PC-3 (cell line): Measurements from ENCODE around the gene GPR68. TPM values are rescaled to one million over a fixed set of nuclear protein-coding genes. Genes with fewer than 3 reads are reported as not detected.

Experiments
- ATAC-seq: fragments of 200-7000 bp; cut with Tn5 transposase; 2 replicates; pipeline ENCODE4 v1.9.1; 2020; ENCODE audit warnings: mild to moderate bottlenecking, moderate library complexity
- BruUV-seq: library from RNA; stranded (reverse); fragments of 400-500 nt; replicated peaks from 2 replicates; lab custom pipeline; 2021; lab: Mats Ljungman, UMichigan
- CTCF ChIA-PET: fragments of 300-600 bp; sonication (Branson Sonifier 250); formaldehyde crosslinking; loops from one replicate; lab custom pipeline; 2022; ENCODE audit warnings: antibody characterized with exemption; lab: Charles Lee
- POLR2A ChIA-PET: fragments of 300-600 bp; sonication (Branson Sonifier 250); formaldehyde crosslinking; loops from one replicate; lab custom pipeline; 2022; ENCODE audit warnings: antibody characterized with exemption; ENCODE audit not compliant: unreplicated experiment; lab: Charles Lee
- DNase-seq: peaks from one replicate; pipeline ENCODE4 v3.0.0-alpha.2; 2015
- H2AFZ ChIP-seq: fragments of 300-600 bp; sonication (generic); 2 replicates; pipeline ENCODE4 v1.6.0; 2016; ENCODE audit warnings: antibody characterized with exemption, low read length
- H3F3A ChIP-seq: fragments of 300-600 bp; sonication (generic); one replicate; pipeline ENCODE4 v1.6.0; 2017; ENCODE audit warnings: antibody characterized with exemption, low read length, control low read depth, mild to moderate bottlenecking; ENCODE audit not compliant: unreplicated experiment
- H3K27ac ChIP-seq: fragments of 300-600 bp; sonication (generic); 2 replicates; pipeline ENCODE4 v1.5.1; 2016; ENCODE audit warnings: mild to moderate bottlenecking, low read length
- H3K27me3 ChIP-seq: fragments of 300-600 bp; sonication (generic); 2 replicates; pipeline ENCODE4 v1.6.1; 2016; ENCODE audit warnings: low read length, mixed read lengths
- H3K36me3 ChIP-seq: fragments of 300-600 bp; sonication (generic); 2 replicates; pipeline ENCODE4 v1.6.1; 2016; ENCODE audit warnings: low read depth, mixed run types, low read length, mixed read lengths
- H3K4me1 ChIP-seq: fragments of 300-600 bp; sonication (generic); 2 replicates; pipeline ENCODE4 v1.5.1; 2016; ENCODE audit warnings: low read length; ENCODE audit not compliant: insufficient read depth
- H3K4me2 ChIP-seq: fragments of 300-600 bp; sonication (generic); 2 replicates; pipeline ENCODE4 v1.6.0; 2016; ENCODE audit warnings: low read length
- H3K4me3 ChIP-seq: fragments of 300-600 bp; sonication (generic); 2 replicates; pipeline ENCODE4 v1.5.1; 2016; ENCODE audit warnings: mild to moderate bottlenecking, low read length, mixed read lengths
- H3K79me2 ChIP-seq: fragments of 300-600 bp; sonication (generic); 2 replicates; pipeline ENCODE4 v1.6.1; 2017; ENCODE audit warnings: low read length, mixed read lengths
- H3K9ac ChIP-seq: fragments of 300-600 bp; sonication (generic); 2 replicates; pipeline ENCODE4 v1.6.0; 2016; ENCODE audit warnings: mild to moderate bottlenecking, low read length
- H3K9me2 ChIP-seq: fragments of 300-600 bp; sonication (generic); replicated peaks from 2 replicates; pipeline ENCODE4 v1.6.1; 2016; ENCODE audit warnings: mixed run types, low read length, mixed read lengths
- H3K9me3 ChIP-seq: fragments of 300-600 bp; sonication (generic); 2 replicates; pipeline ENCODE4 v1.6.1; 2016; ENCODE audit warnings: low read length, mixed read lengths
- H4K20me1 ChIP-seq: fragments of 300-600 bp; sonication (generic); 2 replicates; pipeline ENCODE4 v1.6.1; 2016; ENCODE audit warnings: low read length, mixed read lengths
- CTCF ChIP-seq: fragments of 300-600 bp; sonication (generic); conservative IDR thresholded peaks from 2 replicates; pipeline ENCODE4 v1.5.1; 2017; ENCODE audit warnings: antibody characterized with exemption, low read depth, mild to moderate bottlenecking, low read length
- EZH2 ChIP-seq: fragments of 300-600 bp; sonication (generic); IDR thresholded peaks from one replicate; pipeline ENCODE4 v1.6.1; 2017; ENCODE audit warnings: antibody characterized with exemption, mild to moderate bottlenecking, low read length; ENCODE audit not compliant: unreplicated experiment
- EZH2phosphoT487 ChIP-seq: fragments of 300-600 bp; sonication (generic); IDR thresholded peaks from 2 replicates; pipeline ENCODE4 v1.6.1; 2018; ENCODE audit warnings: mild to moderate bottlenecking, antibody characterized with exemption, low read length, borderline replicate concordance
- intact Hi-C: fragments of 100-400 bp; cut with micrococcal nuclease; formaldehyde crosslinking; loops from 2 replicates; pipeline ENCODE4 v1.9.0; 2023
- total RNA-seq: library from RNA; depleted of rRNA; stranded (reverse); fragments of >200 nt; gene quantifications from 2 replicates; pipeline ENCODE4 v1.2.3, GENCODE V29; 2014

The GPR68 gene
- total RNA-seq, 1 experiment from 2014 or later: 1.5 TPM

- intact Hi-C loops: no loop called here
- DNase-seq: no peak
- no peaks in the 10 kb centered on the region for H3K9me3 ChIP-seq
- no peak overlapping the region for H3K27ac ChIP-seq
- TF ChIP-seq EZH2phosphoT487 (no peak), EZH2 (no peak), CTCF (no peak)
- no peak overlapping the region for H3K4me3 ChIP-seq
- ChIA-PET CTCF (no interaction called here), POLR2A (no interaction called here)
- H3K9ac ChIP-seq: no peak overlapping the region
- H3F3A ChIP-seq: no peaks in the 10 kb centered on the region
- no peak for ATAC-seq
- no TSS peak for BruUV-seq
- H3K9me2 ChIP-seq: no peaks in the 10 kb centered on the region
- H4K20me1 ChIP-seq: no peaks in the 10 kb centered on the region
- no peak overlapping the region for H3K4me2 ChIP-seq
- no peaks in the 10 kb centered on the region for H3K27me3 ChIP-seq
- no peaks in the 10 kb centered on the region for H3K79me2 ChIP-seq
- H2AFZ ChIP-seq: no peak overlapping the region
- no peaks in the 10 kb centered on the region for H3K36me3 ChIP-seq
- peaks cover 25% of the 10 kb centered on the region for H3K4me1 ChIP-seq
These were observed 10.3 kb downstream of the GPR68 start for GRCh38 chr14:91233936-91234790.

GRCh38 chr14:91232603-91233002, 11.9 kb downstream of the GPR68 start:
- TF ChIP-seq EZH2 (no peak), CTCF (no peak), EZH2phosphoT487 (no peak)
- POLR2A ChIA-PET: no interaction called here
- Histone ChIP-seq H3K4me3 (no peak overlapping the region), H3K9me2 (no peaks in the 10 kb centered on the region), H3K36me3 (no peaks in the 10 kb centered on the region), H3K4me1 (peaks cover 41% of the 10 kb centered on the region), H3K9me3 (no peaks in the 10 kb centered on the region), H3K4me2 (no peak overlapping the region), H3K79me2 (no peaks in the 10 kb centered on the region), H4K20me1 (no peaks in the 10 kb centered on the region), H3K9ac (no peak overlapping the region), H3F3A (no peaks in the 10 kb centered on the region), H3K27ac (no peak overlapping the region), H3K27me3 (no peaks in the 10 kb centered on the region), H2AFZ (no peak overlapping the region)
- no peak for ATAC-seq
- intact Hi-C loops: no loop called here
- no TSS peak for BruUV-seq
- CTCF ChIA-PET: no interaction called here
- no peak for DNase-seq

GRCh38 chr14:91232052-91232451, 12.5 kb downstream of the GPR68 start:
- Histone ChIP-seq H3K9ac (no peak overlapping the region), H3K4me2 (no peak overlapping the region), H3K27me3 (no peaks in the 10 kb centered on the region), H3K9me2 (no peaks in the 10 kb centered on the region), H3K4me1 (peaks cover 44% of the 10 kb centered on the region), H4K20me1 (no peaks in the 10 kb centered on the region), H3K79me2 (no peaks in the 10 kb centered on the region), H3K27ac (no peak overlapping the region), H3K9me3 (no peaks in the 10 kb centered on the region), H3K36me3 (no peaks in the 10 kb centered on the region), H3F3A (no peaks in the 10 kb centered on the region), H2AFZ (no peak overlapping the region), H3K4me3 (no peak overlapping the region)
- BruUV-seq: no TSS peak
- ATAC-seq: no peak
- POLR2A ChIA-PET: no interaction called here
- intact Hi-C loops: no loop called here
- TF ChIP-seq EZH2: no peak
- TF ChIP-seq CTCF: no peak
- no peak for TF ChIP-seq EZH2phosphoT487
- DNase-seq: no peak
- CTCF ChIA-PET: no interaction called here
